Measurements from ENCODE around the gene LSM14A. TPM values are rescaled to one million over a fixed set of nuclear protein-coding genes. Genes with fewer than 3 reads are reported as not detected.
"Not testable (repeated sequence)": the region's sequence is repeated elsewhere in the genome, so short reads cannot be mapped to it uniquely, and the experiment has no call there.

Gene LSM14A
- total RNA-seq, 1 donor from 2014 or later: 89.5 TPM

GRCh38 chr19:34244611-34245299, 72.5 kb downstream of the LSM14A start:
- Mint-ChIP-seq H3K9me3 (ENCODE audit: unreplicated experiment) (peaks cover 3% of the 10 kb centered on the region), H3K4me1 (ENCODE audit: low read depth, unreplicated experiment) (no peaks in the 10 kb centered on the region), H3K27ac (ENCODE audit: unreplicated experiment) (no peak overlapping the region), H3K27me3 (ENCODE audit: unreplicated experiment) (peaks cover 2% of the 10 kb centered on the region), H3K36me3 (ENCODE audit: unreplicated experiment) (no peaks in the 10 kb centered on the region), H3K4me3 (ENCODE audit: unreplicated experiment) (no peak overlapping the region)
- no peak for DNase-seq
- TF ChIP-seq CTCF (IDR thresholded peaks at IDR 0.05; ENCODE audit: partially characterized antibody, unreplicated experiment): no peak

DNA sequence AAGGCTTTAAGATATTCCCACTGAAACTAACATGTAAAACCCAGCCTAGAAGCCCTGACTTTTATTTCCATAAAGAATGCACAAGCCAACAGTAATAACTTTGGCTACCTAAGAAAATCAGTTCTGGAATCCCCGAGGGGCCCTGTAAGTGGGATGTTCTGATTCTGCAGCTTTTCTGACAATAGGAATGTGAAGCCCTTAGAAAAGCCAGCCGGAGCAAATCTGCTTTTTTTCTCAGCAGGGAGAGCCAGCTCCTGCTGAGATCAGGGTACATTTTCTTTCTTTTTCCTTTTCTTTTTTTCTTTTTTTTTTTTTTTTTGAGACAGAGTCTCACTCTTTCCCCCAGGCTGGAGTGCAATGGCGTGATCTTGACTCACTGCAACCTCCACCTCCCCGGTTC, 74.0 kb downstream of the LSM14A start:
- Mint-ChIP-seq H3K27me3 (ENCODE audit: unreplicated experiment) (peaks cover 2% of the 10 kb centered on the region), H3K4me1 (ENCODE audit: low read depth, unreplicated experiment) (no peaks in the 10 kb centered on the region), H3K27ac (ENCODE audit: unreplicated experiment) (no peak overlapping the region), H3K4me3 (ENCODE audit: unreplicated experiment) (no peak overlapping the region), H3K36me3 (ENCODE audit: unreplicated experiment) (no peaks in the 10 kb centered on the region), H3K9me3 (ENCODE audit: unreplicated experiment) (peaks cover 3% of the 10 kb centered on the region)
- DNase-seq: no peak
- no peak for TF ChIP-seq CTCF (IDR thresholded peaks at IDR 0.05; ENCODE audit: partially characterized antibody, unreplicated experiment)

- Mint-ChIP-seq H3K27ac (ENCODE audit: unreplicated experiment) (no peak overlapping the region), H3K4me1 (ENCODE audit: low read depth, unreplicated experiment) (peaks cover 2% of the 10 kb centered on the region), H3K4me3 (ENCODE audit: unreplicated experiment) (no peak overlapping the region), H3K27me3 (ENCODE audit: unreplicated experiment) (peaks cover 8% of the 10 kb centered on the region), H3K9me3 (ENCODE audit: unreplicated experiment) (peaks cover 12% of the 10 kb centered on the region), H3K36me3 (ENCODE audit: unreplicated experiment) (peaks cover 5% of the 10 kb centered on the region)
- DNase-seq: no peak
- no peak for TF ChIP-seq CTCF (IDR thresholded peaks at IDR 0.05; ENCODE audit: partially characterized antibody, unreplicated experiment)
Measured at GRCh38 chr19:34248941-34249340, 76.6 kb downstream of the LSM14A start.

DNA sequence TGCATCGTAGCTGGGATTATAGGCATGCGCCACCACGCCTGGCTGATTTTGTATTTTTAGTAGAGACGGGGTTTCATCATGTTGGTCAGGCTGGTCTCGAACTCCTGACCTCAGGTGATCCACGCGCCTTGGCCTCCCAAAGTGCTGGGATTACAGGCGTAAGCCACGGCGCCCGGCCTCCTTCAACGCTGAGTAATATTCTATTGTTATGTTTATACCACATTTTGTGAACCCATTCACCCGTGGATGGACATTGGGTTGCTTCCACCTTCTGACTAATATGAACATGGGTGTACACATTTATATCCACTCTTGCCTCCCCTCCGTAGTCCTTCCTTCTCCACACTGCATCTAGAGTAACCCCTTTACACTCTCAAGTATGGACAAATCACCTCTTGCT, 80.9 kb downstream of the LSM14A start:
- Mint-ChIP-seq H3K27ac (ENCODE audit: unreplicated experiment) (peak overlapping the region; percentile 97), H3K4me3 (ENCODE audit: unreplicated experiment) (peak overlapping the region; percentile 94), H3K9me3 (ENCODE audit: unreplicated experiment) (peaks cover 14% of the 10 kb centered on the region)
- DNase-seq; H3K4me1 Mint-ChIP-seq (ENCODE audit: low read depth, unreplicated experiment); H3K27me3 Mint-ChIP-seq (ENCODE audit: unreplicated experiment); H3K36me3 Mint-ChIP-seq (ENCODE audit: unreplicated experiment): not testable (repeated sequence)

- not testable (repeated sequence) for H3K36me3 Mint-ChIP-seq (ENCODE audit: unreplicated experiment); H3K4me1 Mint-ChIP-seq (ENCODE audit: low read depth, unreplicated experiment); DNase-seq; H3K27me3 Mint-ChIP-seq (ENCODE audit: unreplicated experiment)
- Mint-ChIP-seq H3K9me3 (ENCODE audit: unreplicated experiment) (peaks cover 14% of the 10 kb centered on the region), H3K27ac (ENCODE audit: unreplicated experiment) (peak overlapping the region; percentile 97), H3K4me3 (ENCODE audit: unreplicated experiment) (peak overlapping the region; percentile 94)
Measured at GRCh38 chr19:34253681-34254045, 81.4 kb downstream of the LSM14A start.

- Mint-ChIP-seq H3K4me1 (ENCODE audit: low read depth, unreplicated experiment) (peaks cover 7% of the 10 kb centered on the region), H3K9me3 (ENCODE audit: unreplicated experiment) (peaks cover 14% of the 10 kb centered on the region), H3K4me3 (ENCODE audit: unreplicated experiment) (peak within 1 kb of the TSS; percentile 94), H3K27me3 (ENCODE audit: unreplicated experiment) (peaks cover 8% of the 10 kb centered on the region), H3K36me3 (ENCODE audit: unreplicated experiment) (peaks cover 5% of the 10 kb centered on the region), H3K27ac (ENCODE audit: unreplicated experiment) (peak within 1 kb of the TSS; percentile 97)
- TF ChIP-seq CTCF (IDR thresholded peaks at IDR 0.05; ENCODE audit: partially characterized antibody, unreplicated experiment): no peak
- DNase-seq: peak; percentile 94
Measured at GRCh38 chr19:34254046-34254697, 81.9 kb downstream of the LSM14A start, which contains the start of gene GARRE1. TSS of gene GARRE1 (plus strand) at chr19:34254554. CDS start at chr19:34300474, 45,920 bp downstream.

Measured in glutamatergic neuron (in vitro differentiated cells).